ENCODE results near the gene ASPHD2.

The ASPHD2 gene

GRCh38 chr22:26445577-26446275, 16.7 kb downstream of the ASPHD2 start:
- H3K9me3 Mint-ChIP-seq, result no peaks in the 10 kb centered on the region
- H3K4me1 Mint-ChIP-seq (ENCODE audit: low read depth in 2 of 2), result peaks cover 0 to 1% of the 10 kb centered on the region in 2 donors
- ATAC-seq (replicated peaks) (no peak), DNase-seq (no peak)
- peaks cover 12% of the 10 kb centered on the region for H3K36me3 Mint-ChIP-seq (ENCODE audit: insufficient read depth)
- no peak overlapping the region for H3K27ac Mint-ChIP-seq
- H3K4me3 Mint-ChIP-seq, result no peak overlapping the region
- H3K27me3 Mint-ChIP-seq, result no peaks in the 10 kb centered on the region

GRCh38 chr22:26446808-26447515, 17.9 kb downstream of the ASPHD2 start:
- DNase-seq (no peak), ATAC-seq (replicated peaks) (no peak)
- Mint-ChIP-seq H3K36me3 (ENCODE audit: insufficient read depth) (peaks cover 16% of the 10 kb centered on the region), H3K4me3 (no peak overlapping the region), H3K9me3 (no peaks in the 10 kb centered on the region), H3K27me3 (no peaks in the 10 kb centered on the region), H3K4me1 (ENCODE audit: low read depth in 2 of 2) (peaks cover 0 to 1% of the 10 kb centered on the region in 2 donors), H3K27ac (peak overlapping the region in 1 of 2 donors; percentile 4)

- peaks cover 16% of the 10 kb centered on the region for H3K36me3 Mint-ChIP-seq (ENCODE audit: insufficient read depth)
- no peak overlapping the region for H3K4me3 Mint-ChIP-seq
- H3K4me1 Mint-ChIP-seq (ENCODE audit: low read depth in 2 of 2), result peaks cover 0 to 1% of the 10 kb centered on the region in 2 donors
- peak overlapping the region; percentile 4 to 66 for H3K27ac Mint-ChIP-seq
- no peaks in the 10 kb centered on the region for H3K27me3 Mint-ChIP-seq
- DNase-seq (no peak), ATAC-seq (replicated peaks) (no peak)
- H3K9me3 Mint-ChIP-seq, result no peaks in the 10 kb centered on the region
Observed at GRCh38 chr22:26447584-26448329, 18.7 kb downstream of the ASPHD2 start.

DNA sequence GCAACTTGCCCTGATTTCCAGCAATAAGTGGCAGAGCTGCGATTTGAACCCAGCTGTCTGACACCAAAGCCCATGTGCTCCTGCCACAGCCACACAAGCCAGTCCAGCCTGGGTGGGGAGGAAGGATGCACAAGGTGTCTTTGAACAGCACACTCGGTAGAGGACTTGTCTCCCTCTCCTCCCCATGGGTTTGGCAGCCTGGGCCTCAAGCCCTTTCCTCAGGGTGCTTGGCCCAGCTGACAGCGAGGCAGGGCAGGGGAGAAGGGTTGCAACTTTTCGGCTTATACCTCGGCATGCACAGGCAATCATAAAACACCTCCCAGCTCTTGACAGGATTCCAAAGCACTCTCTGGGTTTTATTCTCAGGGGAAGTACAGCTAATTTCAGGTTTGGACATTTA, 19.3 kb downstream of the ASPHD2 start:
- ATAC-seq (replicated peaks) (no peak), DNase-seq (no peak)
- no peaks in the 10 kb centered on the region for H3K27me3 Mint-ChIP-seq
- peak overlapping the region; percentile 56 to 66 for H3K27ac Mint-ChIP-seq
- peaks cover 16% of the 10 kb centered on the region for H3K36me3 Mint-ChIP-seq (ENCODE audit: insufficient read depth)
- no peak overlapping the region for H3K4me3 Mint-ChIP-seq
- peaks cover 0 to 1% of the 10 kb centered on the region in 2 donors for H3K4me1 Mint-ChIP-seq (ENCODE audit: low read depth in 2 of 2)
- no peaks in the 10 kb centered on the region for H3K9me3 Mint-ChIP-seq

GRCh38 chr22:26448941-26449340, 19.9 kb downstream of the ASPHD2 start:
- no peak overlapping the region for H3K4me3 Mint-ChIP-seq
- peak overlapping the region; percentile 56 to 66 for H3K27ac Mint-ChIP-seq
- H3K27me3 Mint-ChIP-seq, result no peaks in the 10 kb centered on the region
- no peaks in the 10 kb centered on the region for H3K9me3 Mint-ChIP-seq
- ATAC-seq (replicated peaks) (no peak), DNase-seq (no peak)
- peaks cover 12% of the 10 kb centered on the region for H3K36me3 Mint-ChIP-seq (ENCODE audit: insufficient read depth)
- H3K4me1 Mint-ChIP-seq (ENCODE audit: low read depth in 2 of 2), result peaks cover 0 to 1% of the 10 kb centered on the region in 2 donors

GRCh38 chr22:26450453-26451185, 21.6 kb downstream of the ASPHD2 start:
- Mint-ChIP-seq H3K36me3 (ENCODE audit: insufficient read depth) (peaks cover 12% of the 10 kb centered on the region), H3K4me3 (no peak overlapping the region), H3K27me3 (no peaks in the 10 kb centered on the region), H3K9me3 (no peaks in the 10 kb centered on the region), H3K27ac (peak overlapping the region; percentile 31 to 38), H3K4me1 (ENCODE audit: low read depth in 2 of 2) (no peaks in the 10 kb centered on the region)
- DNase-seq (no peak), ATAC-seq (replicated peaks) (no peak)

DNA sequence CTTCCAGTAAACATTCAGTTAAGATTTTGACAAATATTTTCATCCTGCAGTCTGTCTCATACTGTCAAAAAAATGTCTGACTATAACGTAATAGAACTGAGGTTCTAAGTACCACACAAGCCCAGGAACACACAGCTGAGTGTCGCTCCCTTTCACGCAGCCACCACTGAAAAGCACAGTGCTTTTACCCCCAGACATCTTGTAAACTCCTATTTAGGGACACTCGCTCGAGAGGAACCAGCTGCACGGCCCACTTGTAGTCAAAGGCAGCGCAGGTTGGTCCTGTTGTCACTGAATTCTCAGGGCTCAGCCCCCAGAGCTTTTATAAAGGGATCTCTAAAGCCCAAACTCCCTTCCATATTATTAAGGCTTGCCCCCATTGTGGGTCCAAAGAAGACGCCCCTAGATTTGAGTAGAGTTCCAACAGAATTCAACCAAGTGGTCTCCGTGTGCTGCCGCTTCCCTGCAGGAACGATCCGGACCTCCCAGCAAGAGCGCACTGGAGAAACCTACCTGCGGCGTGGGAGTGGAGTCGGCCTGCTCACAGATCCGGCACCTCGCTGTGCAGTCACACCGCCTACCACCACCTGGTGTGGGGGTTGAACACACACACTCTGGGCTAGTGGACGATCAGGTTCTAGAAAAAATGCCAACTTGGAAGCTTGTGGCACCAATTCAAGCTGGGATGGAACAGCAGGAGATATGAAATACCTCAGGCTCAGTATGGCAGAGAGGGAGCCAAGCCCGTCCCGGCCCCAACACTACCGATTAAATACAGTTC, 23.4 kb downstream of the ASPHD2 start:
- Mint-ChIP-seq H3K27ac (no peak overlapping the region), H3K4me3 (no peak overlapping the region), H3K36me3 (ENCODE audit: insufficient read depth) (peaks cover 12% of the 10 kb centered on the region), H3K9me3 (no peaks in the 10 kb centered on the region), H3K27me3 (no peaks in the 10 kb centered on the region), H3K4me1 (ENCODE audit: low read depth in 2 of 2) (no peaks in the 10 kb centered on the region)
- ATAC-seq (replicated peaks), result no peak
- DNase-seq, result no peak

GRCh38 chr22:26453216-26453615, 24.2 kb downstream of the ASPHD2 start:
- Mint-ChIP-seq H3K9me3 (no peaks in the 10 kb centered on the region), H3K4me1 (ENCODE audit: low read depth in 2 of 2) (no peaks in the 10 kb centered on the region), H3K27ac (no peak overlapping the region), H3K4me3 (no peak overlapping the region), H3K27me3 (no peaks in the 10 kb centered on the region), H3K36me3 (ENCODE audit: insufficient read depth) (peaks cover 13% of the 10 kb centered on the region)
- DNase-seq (no peak), ATAC-seq (replicated peaks) (no peak)

DNA sequence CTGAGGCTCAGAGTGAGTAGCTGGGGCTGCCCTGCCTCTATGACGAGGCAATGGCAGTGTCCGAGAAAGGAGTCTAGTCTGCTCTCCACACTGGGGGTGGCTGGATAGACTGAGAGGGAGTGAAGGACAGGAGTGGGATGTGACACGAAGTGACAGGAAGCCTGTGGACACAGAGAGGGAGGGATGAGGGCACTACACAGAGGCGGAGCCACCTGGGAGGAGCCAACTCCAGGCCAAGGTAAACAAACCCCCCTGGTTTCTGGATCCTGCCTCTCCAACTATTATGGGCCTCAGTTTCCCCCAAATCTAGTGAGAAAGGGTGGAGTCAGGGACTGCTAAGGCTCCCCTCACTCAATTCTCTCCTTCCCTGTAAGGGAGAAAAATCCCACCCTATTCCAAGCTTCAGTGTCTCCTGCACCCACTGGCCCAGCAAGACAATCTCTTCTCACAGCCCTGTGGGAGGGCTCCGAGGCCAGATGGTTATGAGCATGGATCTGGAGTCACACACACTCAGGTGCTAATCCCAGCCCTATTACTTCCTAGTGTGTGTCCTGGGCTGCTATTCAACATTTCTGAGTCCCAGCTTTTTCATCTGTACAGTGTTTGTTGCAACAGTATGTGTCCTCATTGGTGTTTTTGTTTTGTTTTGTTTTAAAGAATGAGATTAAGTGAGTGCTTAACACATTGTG, 24.9 kb downstream of the ASPHD2 start:
- ATAC-seq (replicated peaks) (no peak), DNase-seq (no peak)
- Mint-ChIP-seq H3K9me3 (no peaks in the 10 kb centered on the region), H3K27me3 (no peaks in the 10 kb centered on the region), H3K36me3 (ENCODE audit: insufficient read depth) (peaks cover 11% of the 10 kb centered on the region), H3K4me3 (no peak overlapping the region), H3K4me1 (ENCODE audit: low read depth in 2 of 2) (no peaks in the 10 kb centered on the region), H3K27ac (no peak overlapping the region)

- ATAC-seq (replicated peaks) (no peak), DNase-seq (no peak)
- Mint-ChIP-seq H3K27me3 (no peaks in the 10 kb centered on the region), H3K9me3 (no peaks in the 10 kb centered on the region), H3K27ac (no peak overlapping the region), H3K4me3 (no peak overlapping the region), H3K4me1 (ENCODE audit: low read depth in 2 of 2) (peaks cover 0 to 3% of the 10 kb centered on the region in 2 donors), H3K36me3 (ENCODE audit: insufficient read depth) (peaks cover 5% of the 10 kb centered on the region)
Observed at GRCh38 chr22:26457661-26458272, 28.7 kb downstream of the ASPHD2 start.

- Mint-ChIP-seq H3K27me3 (no peaks in the 10 kb centered on the region), H3K36me3 (ENCODE audit: insufficient read depth) (peaks cover 18% of the 10 kb centered on the region), H3K4me3 (no peak overlapping the region), H3K9me3 (no peaks in the 10 kb centered on the region), H3K4me1 (ENCODE audit: low read depth in 2 of 2) (peaks cover 0 to 3% of the 10 kb centered on the region in 2 donors), H3K27ac (no peak overlapping the region)
- no peak for DNase-seq
- no peak for ATAC-seq (replicated peaks)
Observed at GRCh38 chr22:26460202-26460601, 31.1 kb downstream of the ASPHD2 start.
